HG03060 (cell line): Measurements from ENCODE around the gene ADPRH.
"Not testable (repeated sequence)": the region's sequence is repeated elsewhere in the genome, so short reads cannot be mapped to it uniquely, and the experiment has no call there.

Experiments
- ATAC-seq: cut with Tn5 transposase; IDR thresholded peaks from one replicate; pipeline ENCODE4 v1.9.1; 2021; ENCODE audit warnings: low read depth, moderate number of reproducible peaks; ENCODE audit not compliant: unreplicated experiment

The ADPRH gene

DNA sequence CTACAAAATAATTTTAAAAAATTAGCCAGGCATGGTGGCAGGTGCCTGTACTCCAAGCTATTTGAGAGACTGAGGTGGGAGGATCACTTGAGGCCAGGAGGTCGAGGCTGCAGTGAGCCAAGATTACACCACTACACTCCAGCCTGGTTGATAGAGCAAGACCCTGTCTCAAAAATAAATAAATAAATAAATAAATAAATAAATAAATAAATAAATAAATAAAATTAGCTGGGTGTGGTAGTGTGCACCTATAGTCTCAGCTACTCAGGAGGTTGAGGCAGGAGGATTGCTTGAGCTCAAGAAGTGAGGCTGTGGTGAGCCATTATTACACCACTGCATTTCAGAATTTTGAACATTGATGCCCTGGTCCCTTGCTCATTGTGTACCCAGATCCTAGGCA is 15.6 kb downstream of the ADPRH start:
- not testable (repeated sequence) for ATAC-seq

DNA sequence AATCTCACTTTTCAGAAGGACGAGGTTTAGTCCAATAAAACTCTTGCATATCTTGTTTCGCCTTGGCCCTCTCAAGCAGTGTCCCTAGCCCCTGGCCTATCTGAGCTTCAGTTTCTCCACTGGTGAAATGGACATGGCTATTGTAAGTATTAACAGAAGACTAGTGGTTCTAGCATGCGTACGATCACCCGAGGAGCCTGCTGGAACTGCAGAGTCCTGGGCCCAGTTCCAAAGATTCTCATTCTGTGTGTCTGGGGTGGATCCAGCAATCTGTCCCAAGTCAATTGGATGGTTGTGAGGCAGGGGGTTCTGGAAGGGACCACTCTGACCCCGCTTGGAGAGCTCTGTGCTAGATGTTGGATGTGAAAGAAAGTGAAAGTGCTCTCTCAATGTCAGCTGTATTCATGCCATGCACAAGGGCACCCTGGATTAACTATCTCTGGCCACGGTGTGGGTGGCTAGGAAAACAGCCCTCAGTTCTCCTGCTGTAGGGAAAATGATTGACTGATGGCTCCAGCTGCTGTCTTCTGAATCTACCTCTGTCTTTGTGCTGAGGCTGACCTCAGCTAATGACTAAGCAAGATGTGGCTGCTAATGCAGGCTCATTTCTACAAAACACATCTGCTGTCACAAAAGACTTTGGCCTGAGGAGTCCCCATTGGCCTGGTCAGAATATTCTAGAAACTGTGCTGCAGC is 16.5 kb downstream of the ADPRH start:
- ATAC-seq, result no peak

DNA sequence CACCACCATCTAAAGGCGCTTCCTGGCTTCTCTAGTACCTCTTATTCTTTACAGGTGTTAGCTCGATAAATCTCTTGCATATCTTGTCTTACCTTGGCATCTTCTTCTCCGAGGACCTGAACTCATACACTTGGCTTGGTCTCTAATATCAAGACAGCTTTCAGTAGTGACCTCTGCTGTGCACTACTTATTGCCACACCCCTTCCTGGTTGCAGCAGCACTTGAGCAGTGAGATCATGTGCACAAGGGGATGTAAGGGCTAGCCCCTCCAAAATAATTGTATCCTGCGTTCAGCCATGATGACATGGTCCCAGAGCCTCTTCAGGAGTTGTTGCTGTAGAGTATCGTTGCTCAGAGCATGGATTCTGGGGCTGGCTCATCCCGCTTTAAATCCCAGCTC is 17.1 kb downstream of the ADPRH start:
- ATAC-seq, result no peak

DNA sequence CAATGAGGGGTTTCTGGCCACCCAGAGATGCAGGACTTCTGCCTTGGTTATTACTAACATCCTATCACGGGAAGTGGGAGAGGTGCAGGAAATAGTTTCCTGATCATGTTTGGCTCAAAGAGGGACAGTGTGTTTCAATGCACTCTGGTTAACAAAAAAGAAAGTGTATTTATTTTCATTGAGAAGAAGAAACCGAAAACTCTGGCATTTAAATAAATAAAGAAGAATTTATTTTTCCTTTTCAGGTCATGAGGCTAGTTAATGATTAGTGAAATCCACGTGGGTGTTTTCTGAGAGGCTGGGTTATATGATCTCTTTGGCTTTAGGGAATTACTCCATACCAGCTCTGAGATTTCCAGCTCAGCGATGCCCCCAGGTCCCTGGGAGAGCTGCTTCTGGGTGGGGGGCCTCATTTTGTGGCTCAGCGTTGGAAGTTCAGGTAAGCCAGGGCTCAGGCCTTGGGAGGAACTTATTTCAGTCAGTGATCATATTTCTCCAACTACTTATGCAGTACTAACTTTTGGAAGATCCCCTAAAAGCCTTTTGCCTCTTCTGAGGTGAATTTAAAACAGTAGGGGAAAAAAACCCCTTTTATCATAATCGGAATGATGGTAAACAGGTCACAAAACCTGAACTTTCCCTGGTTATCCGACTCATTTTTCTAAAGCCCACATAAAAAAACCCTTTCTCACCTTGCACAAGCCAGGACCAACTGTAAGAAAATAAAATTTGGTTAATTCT is 18.4 kb downstream of the ADPRH start, which contains the start of gene PLA1A:
Gene PLA1A (plus strand): TSS at position 338 of the 741 bp plus-strand sequence. CDS start 29 bp downstream, at position 367.
- no peak for ATAC-seq

DNA sequence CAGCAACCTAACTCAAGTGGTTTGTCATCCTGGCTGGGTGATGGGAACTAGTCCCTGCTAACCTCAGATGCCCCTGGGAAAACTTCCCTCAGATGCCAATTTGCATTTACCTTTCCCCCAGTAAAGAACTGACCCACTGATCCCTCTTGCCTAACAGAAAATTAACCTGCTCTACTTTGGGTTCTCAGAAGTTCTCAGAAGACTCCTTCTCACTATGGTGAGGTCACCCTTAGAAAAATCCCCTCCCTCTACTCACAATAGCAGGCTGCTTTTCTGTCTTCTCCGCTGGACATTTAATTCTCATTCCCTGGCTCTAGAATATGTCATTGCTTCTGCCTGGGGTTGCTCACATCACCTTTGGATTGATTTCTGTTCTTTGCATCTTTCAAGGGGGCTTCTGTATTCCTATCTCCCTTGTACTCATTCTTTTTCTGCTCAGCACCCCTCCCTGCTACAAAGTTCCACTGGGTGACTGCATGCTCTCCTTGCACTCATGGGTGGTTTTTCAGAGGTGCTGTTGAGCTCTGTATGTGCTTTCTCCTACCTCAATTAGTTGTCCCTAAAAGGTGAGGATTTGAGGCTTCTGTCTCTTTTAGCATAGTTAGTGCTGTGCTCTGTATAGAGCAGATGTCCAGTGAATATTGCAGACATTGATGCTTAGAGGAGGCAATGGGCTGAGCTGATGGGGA is 19.3 kb downstream of the ADPRH start:
- ATAC-seq, result peak; percentile 31

- ATAC-seq, result no peak
These were observed 20.4 kb downstream of the ADPRH start for GRCh38 chr3:119599558-119600174.

GRCh38 chr3:119600732-119601131 is 21.4 kb downstream of the ADPRH start:
- peak; percentile 46 for ATAC-seq

- no peak for ATAC-seq
These were observed 21.9 kb downstream of the ADPRH start for GRCh38 chr3:119601154-119601553.

GRCh38 chr3:119602676-119603075 is 23.4 kb downstream of the ADPRH start:
- ATAC-seq, result no peak

GRCh38 chr3:119604878-119605277 is 25.6 kb downstream of the ADPRH start:
- ATAC-seq, result no peak

DNA sequence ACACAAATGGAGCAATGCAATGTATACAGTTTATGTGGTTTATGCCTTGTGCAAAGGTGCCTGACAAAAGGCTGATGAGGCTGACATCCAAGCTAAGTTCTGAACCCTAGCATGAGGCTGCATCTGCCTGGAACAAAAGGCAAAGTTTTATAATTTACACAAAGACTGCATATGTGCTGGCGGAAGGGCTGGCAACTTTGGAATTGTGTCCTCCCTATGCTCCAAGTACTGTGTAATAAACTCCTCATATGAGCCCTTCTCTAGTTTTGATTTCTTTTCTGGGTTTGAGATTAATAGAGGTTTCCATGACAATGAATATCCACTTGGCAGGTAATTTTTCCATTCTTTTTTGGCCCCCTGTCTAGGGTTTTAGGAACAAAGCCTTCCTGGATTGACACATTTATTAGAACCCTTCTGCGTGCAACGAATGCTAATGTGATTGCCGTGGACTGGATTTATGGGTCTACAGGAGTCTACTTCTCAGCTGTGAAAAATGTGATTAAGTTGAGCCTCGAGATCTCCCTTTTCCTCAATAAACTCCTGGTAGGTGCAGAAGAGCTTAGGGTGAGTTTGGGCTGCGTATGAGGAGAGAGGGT is 29.2 kb downstream of the ADPRH start:
- no peak for ATAC-seq

GRCh38 chr3:119609301-119609700 is 30.0 kb downstream of the ADPRH start:
- ATAC-seq, result no peak

DNA sequence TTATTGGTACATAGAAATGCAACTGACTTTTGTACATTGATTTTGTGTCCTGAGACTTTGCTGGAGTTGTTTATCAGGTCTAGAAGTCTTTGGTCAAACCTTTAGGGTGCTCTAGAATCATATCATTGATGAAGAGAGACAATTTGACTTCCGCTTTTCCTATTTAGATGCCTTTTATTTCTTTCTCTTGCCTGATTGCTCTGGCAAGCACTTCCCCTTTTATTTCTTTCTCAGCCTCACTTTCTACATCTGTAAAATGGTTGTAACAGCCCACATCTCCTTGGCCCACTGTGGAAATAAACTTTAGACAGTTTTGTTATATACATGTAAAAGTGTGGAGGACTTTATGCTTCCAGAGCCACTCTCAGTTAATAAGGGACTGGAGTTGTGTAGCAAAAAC is 32.4 kb downstream of the ADPRH start:
- ATAC-seq, result no peak

DNA sequence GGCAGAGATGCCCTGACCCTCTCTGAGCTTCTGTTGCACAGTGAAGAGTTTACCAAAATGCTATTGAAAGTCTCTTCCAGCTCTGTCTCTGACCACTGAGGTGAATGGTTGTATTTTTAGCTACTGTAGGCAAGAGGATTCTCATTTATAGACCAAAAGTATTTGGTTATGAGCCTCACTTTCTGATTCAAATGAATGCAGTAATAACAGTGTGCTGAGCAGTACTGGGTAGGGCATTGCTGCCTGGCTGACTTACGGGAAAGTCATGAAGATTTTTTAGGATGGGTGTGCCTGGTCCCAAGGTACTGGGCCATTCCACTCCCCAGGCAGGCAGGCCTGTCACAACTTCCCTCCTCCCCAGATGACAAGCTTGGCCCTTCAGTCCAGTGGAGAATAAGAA is 33.9 kb downstream of the ADPRH start:
- ATAC-seq, result no peak

- no peak for ATAC-seq
These were observed 34.6 kb downstream of the ADPRH start for GRCh38 chr3:119613872-119614271.

DNA sequence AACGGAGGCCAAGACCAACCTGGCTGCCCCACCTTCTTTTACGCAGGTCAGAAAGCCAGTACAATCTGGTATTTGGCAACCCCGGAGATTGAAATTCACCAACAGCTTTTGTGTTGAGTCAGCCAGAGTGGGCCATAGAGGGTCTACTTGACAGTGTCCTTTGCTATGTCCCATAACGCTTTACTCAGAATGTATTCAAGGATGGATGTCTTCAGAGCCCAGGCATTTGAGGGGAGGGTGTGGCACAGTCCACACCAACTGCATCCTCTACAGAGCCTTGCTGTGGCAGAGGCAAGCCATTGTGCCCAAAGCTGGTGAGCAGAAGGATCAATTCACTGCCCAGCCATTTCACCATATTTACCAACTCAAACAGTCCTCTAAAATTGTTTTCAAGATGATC is 36.8 kb downstream of the ADPRH start:
- no peak for ATAC-seq

DNA sequence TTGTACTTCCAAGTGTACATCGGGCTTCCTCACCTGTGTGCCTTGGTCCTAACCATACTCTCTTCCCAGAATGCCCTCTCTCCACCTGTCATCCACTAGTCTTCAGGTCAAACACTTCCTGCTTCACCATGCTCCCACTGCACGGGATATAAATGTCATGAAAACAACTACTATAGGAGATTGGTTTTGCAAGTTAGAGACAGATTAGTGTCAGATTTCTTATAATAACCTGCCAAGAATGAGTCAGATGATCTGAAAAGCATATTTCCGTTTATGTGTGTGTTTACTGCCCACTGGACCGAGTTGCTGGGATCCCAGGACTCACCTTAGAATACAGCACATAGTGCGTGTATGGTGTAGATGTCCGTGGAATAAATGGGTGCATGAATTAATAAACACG is 39.8 kb downstream of the ADPRH start:
- no peak for ATAC-seq

DNA sequence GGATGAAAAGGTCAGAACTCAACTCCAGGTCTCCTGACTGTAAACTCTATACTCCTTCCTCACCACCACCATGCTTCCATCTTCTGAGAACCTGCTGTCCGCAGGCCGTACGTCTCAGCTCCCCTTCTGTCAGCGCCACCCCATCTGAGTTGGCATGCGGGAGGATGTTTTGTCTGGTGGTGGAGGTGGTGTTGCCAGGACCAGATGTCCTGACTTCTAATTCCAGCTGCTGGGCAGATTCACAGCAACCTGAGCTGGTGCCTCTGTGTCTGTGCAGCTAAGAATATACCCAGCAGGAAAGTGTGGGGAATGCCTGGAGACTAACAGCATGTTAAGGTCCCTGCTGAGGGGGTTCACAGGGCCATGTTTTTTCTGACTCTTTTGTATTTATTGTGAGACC is 41.6 kb downstream of the ADPRH start:
- no peak for ATAC-seq

- no peak for ATAC-seq
These were observed 44.9 kb downstream of the ADPRH start for GRCh38 chr3:119624002-119624720.
